HG03095 (cell line): ENCODE measurements around the gene KIR2DL1.
"Not testable (repeated sequence)": the region's sequence is repeated elsewhere in the genome, so short reads cannot be mapped to it uniquely, and the experiment has no call there.

Experiments used
- ATAC-seq: cut with Tn5 transposase; IDR thresholded peaks from one replicate; pipeline ENCODE4 v1.9.1; 2021; ENCODE audit warnings: moderate library complexity; ENCODE audit not compliant: unreplicated experiment

Gene KIR2DL1

GRCh38 chr19:54771018-54771960, 1.7 kb downstream of the KIR2DL1 start:
- ATAC-seq: not testable (repeated sequence)

- not testable (repeated sequence) for ATAC-seq
Observed at GRCh38 chr19:54772666-54773065, 3.1 kb downstream of the KIR2DL1 start.

GRCh38 chr19:54775095-54775815, 5.7 kb downstream of the KIR2DL1 start:
- ATAC-seq: not testable (repeated sequence)

GRCh38 chr19:54775830-54776229, 6.2 kb downstream of the KIR2DL1 start:
- not testable (repeated sequence) for ATAC-seq

GRCh38 chr19:54777851-54778250, 8.3 kb downstream of the KIR2DL1 start:
- not testable (repeated sequence) for ATAC-seq

- not testable (repeated sequence) for ATAC-seq
Observed at GRCh38 chr19:54778896-54779295, 9.3 kb downstream of the KIR2DL1 start.

- ATAC-seq: not testable (repeated sequence)
Observed at GRCh38 chr19:54782916-54783315, 13.3 kb downstream of the KIR2DL1 start.

- ATAC-seq: not testable (repeated sequence)
Observed at GRCh38 chr19:54786091-54786723, 16.6 kb downstream of the KIR2DL1 start.

GRCh38 chr19:54788154-54788553, 18.6 kb downstream of the KIR2DL1 start:
- not testable (repeated sequence) for ATAC-seq

- ATAC-seq: no peak
Observed at GRCh38 chr19:54790711-54791110, 21.1 kb downstream of the KIR2DL1 start.

- no peak for ATAC-seq
Observed at GRCh38 chr19:54791476-54791875, 21.9 kb downstream of the KIR2DL1 start.

GRCh38 chr19:54792814-54793213, 23.2 kb downstream of the KIR2DL1 start:
- ATAC-seq: no peak

- ATAC-seq: no peak
Observed at GRCh38 chr19:54795758-54796157, 26.2 kb downstream of the KIR2DL1 start.

- no peak for ATAC-seq
Observed at GRCh38 chr19:54803410-54803809, 33.8 kb downstream of the KIR2DL1 start, which contains the start of gene KIR2DL4. TSS of gene KIR2DL4 (plus strand) at chr19:54803610. CDS start at chr19:54803652, 42 bp downstream.

GRCh38 chr19:54804101-54804500, 34.5 kb downstream of the KIR2DL1 start:
- ATAC-seq: no peak

GRCh38 chr19:54804571-54804970, 35.0 kb downstream of the KIR2DL1 start:
- ATAC-seq: no peak

- no peak for ATAC-seq
Observed at GRCh38 chr19:54805665-54806515, 36.3 kb downstream of the KIR2DL1 start.

- no peak for ATAC-seq
Observed at GRCh38 chr19:54806516-54806838, 36.9 kb downstream of the KIR2DL1 start.

- not testable (repeated sequence) for ATAC-seq
Observed at GRCh38 chr19:54814571-54814970, 45.0 kb downstream of the KIR2DL1 start.

- not testable (repeated sequence) for ATAC-seq
Observed at GRCh38 chr19:54816251-54816650, 46.7 kb downstream of the KIR2DL1 start, which contains the start of gene KIR3DL1. TSS of gene KIR3DL1 (plus strand) at chr19:54816468.
